Caco-2 (cell line): ENCODE results near the gene MPPED1. TPM values are rescaled to one million over a fixed set of nuclear protein-coding genes. Genes with fewer than 3 reads are reported as not detected.

Experiments used
- BruUV-seq: library from RNA; stranded (reverse); fragments of 400-500 nt; replicated peaks from 2 replicates; lab custom pipeline; 2021; lab: Mats Ljungman, UMichigan
- CTCF ChIA-PET: fragments of 300-600 bp; sonication (Branson Sonifier 250); formaldehyde crosslinking; loops from one replicate; lab custom pipeline; 2022; ENCODE audit warnings: antibody characterized with exemption; lab: Charles Lee
- POLR2A ChIA-PET: fragments of 300-600 bp; sonication (Branson Sonifier 250); formaldehyde crosslinking; loops from one replicate; lab custom pipeline; 2022; ENCODE audit warnings: antibody characterized with exemption; lab: Charles Lee
- DNase-seq, 2 experiments: peaks; one replicate each; pipeline versions ENCODE4 v3.0.0 to v3.0.0-alpha.2; 2020 to 2022
- H3K27me3 ChIP-seq: replicated peaks from 2 replicates; pipeline ENCODE4 v1.6.0; 2011; ENCODE audit warnings: low read length; ENCODE audit not compliant: control insufficient read depth, insufficient read depth
- H3K36me3 ChIP-seq: 2 replicates; pipeline ENCODE4 v1.5.1; 2011; ENCODE audit warnings: low read length; ENCODE audit not compliant: control insufficient read depth, insufficient read depth
- H3K4me1 ChIP-seq: fragments of 250-450 bp; sonication (Bioruptor Pico); 2 replicates; pipeline ENCODE4 v1.5.1; 2020; ENCODE audit warnings: mild to moderate bottlenecking
- H3K4me3 ChIP-seq: 2 replicates; pipeline ENCODE4 v1.5.1; 2011; ENCODE audit warnings: low read depth, mild to moderate bottlenecking, control low read depth, low read length
- H3K9me3 ChIP-seq: fragments of 250-450 bp; sonication (Bioruptor Pico); 2 replicates; pipeline ENCODE4 v1.5.1; 2020; ENCODE audit warnings: mild to moderate bottlenecking, moderate library complexity
- H3K27ac Mint-ChIP-seq: one replicate; pipeline ENCODE4 v1.8.0; 2022; ENCODE audit warnings: mixed read lengths; ENCODE audit not compliant: unreplicated experiment
- H3K27me3 Mint-ChIP-seq: one replicate; pipeline ENCODE4 v1.8.0; 2022; ENCODE audit warnings: mixed read lengths; ENCODE audit not compliant: insufficient read depth, unreplicated experiment
- H3K36me3 Mint-ChIP-seq: one replicate; pipeline ENCODE4 v1.8.0; 2022; ENCODE audit warnings: mild to moderate bottlenecking, mixed read lengths; ENCODE audit not compliant: insufficient read depth, unreplicated experiment
- H3K4me1 Mint-ChIP-seq: one replicate; pipeline ENCODE4 v1.8.0; 2022; ENCODE audit warnings: low read depth, mixed read lengths; ENCODE audit not compliant: unreplicated experiment
- H3K4me3 Mint-ChIP-seq: one replicate; pipeline ENCODE4 v1.8.0; 2022; ENCODE audit warnings: mild to moderate bottlenecking, moderate library complexity, mixed read lengths; ENCODE audit not compliant: unreplicated experiment
- H3K9me3 Mint-ChIP-seq: one replicate; pipeline ENCODE4 v1.8.0; 2022; ENCODE audit warnings: mixed read lengths; ENCODE audit not compliant: unreplicated experiment
- intact Hi-C: fragments of 100-400 bp; cut with micrococcal nuclease; formaldehyde crosslinking; loops from one replicate; pipeline ENCODE4 v1.10.0; 2022; ENCODE audit not compliant: unreplicated experiment
- total RNA-seq: library from RNA; stranded (reverse); gene quantifications from 2 replicates; pipeline ENCODE4 v1.2.3, GENCODE V29; 2022
- TF ChIP-seq, protein P1 (sequence below), 2 experiments: fragments of 200-600 bp in 1 of 2; IDR thresholded peaks; 1 replicate in 1 of 2; 2 replicates in 1 of 2; pipeline versions ENCODE4 v1.5.1 to v1.8.0; 2011 to 2022; ENCODE audit warnings: antibody characterized with exemption in 1 of 2, control low read depth in 1 of 2, inconsistent platforms in 1 of 2, low read depth in 1 of 2, low read length in 1 of 2, mild to moderate bottlenecking in 1 of 2, moderate library complexity in 1 of 2; ENCODE audit not compliant: insufficient read depth in 1 of 2, severe bottlenecking in 1 of 2, unreplicated experiment in 1 of 2

Gene MPPED1
- total RNA-seq, 1 experiment from 2014 or later: not detected

DNA sequence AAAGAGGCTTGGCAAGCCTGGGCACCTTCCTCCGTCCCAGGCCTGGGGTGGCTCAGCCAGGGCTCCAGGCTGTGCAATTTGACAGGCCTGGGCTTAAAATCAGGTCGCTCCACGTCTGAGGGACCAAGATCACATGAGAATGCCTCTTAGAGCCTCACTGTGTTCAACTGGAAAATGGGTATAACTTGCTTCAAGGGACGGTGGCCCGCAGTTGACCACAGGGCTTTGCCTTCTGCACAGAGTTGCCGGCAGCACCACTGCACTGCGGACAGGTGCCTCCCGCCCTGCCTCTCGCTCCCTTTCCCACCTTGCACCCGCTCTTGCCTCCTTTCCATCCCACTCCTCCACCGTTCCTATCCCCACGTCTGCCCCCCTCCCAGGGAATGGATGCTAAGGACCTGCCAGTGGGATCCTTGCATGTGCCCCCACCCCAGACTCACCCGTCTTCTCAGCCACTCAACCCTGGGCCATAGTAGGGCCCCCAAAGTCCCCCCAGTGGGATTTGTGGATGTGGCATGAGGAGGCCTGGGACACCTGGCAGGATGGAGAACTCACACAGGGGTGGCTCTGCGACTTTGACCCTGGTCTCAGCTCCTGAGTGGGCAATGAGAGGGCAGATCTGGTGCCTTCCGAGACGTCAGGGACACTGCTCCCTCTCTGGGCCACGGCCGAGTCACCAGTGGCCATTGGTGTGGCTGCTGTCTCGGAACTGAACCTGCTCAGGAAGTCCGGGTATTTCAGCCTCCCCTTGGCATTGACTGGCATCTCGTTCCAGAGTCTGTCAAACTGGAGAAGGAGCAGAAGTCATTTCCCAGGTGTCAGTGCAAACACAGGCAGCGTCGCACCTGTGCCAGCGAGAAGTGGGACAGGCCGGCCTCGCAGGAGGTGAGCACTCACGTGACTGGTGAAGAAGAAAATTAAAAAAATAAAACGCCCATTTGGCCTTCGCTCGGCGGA, 128.0 kb downstream of the MPPED1 start:
- no peaks in the 10 kb centered on the region for H3K4me1 ChIP-seq
- intact Hi-C loops: no loop called here
- H3K36me3 ChIP-seq: no peaks in the 10 kb centered on the region
- ChIA-PET POLR2A (no interaction called here), CTCF (no interaction called here)
- DNase-seq: no peak
- Mint-ChIP-seq H3K36me3 (no peaks in the 10 kb centered on the region), H3K4me1 (no peaks in the 10 kb centered on the region), H3K27me3 (peaks cover 17% of the 10 kb centered on the region), H3K9me3 (no peaks in the 10 kb centered on the region), H3K27ac (no peak overlapping the region), H3K4me3 (no peak overlapping the region)
- H3K4me3 ChIP-seq: no peak overlapping the region
- no peaks in the 10 kb centered on the region for H3K9me3 ChIP-seq
- BruUV-seq: no TSS peak
- TF ChIP-seq, protein P1, sequence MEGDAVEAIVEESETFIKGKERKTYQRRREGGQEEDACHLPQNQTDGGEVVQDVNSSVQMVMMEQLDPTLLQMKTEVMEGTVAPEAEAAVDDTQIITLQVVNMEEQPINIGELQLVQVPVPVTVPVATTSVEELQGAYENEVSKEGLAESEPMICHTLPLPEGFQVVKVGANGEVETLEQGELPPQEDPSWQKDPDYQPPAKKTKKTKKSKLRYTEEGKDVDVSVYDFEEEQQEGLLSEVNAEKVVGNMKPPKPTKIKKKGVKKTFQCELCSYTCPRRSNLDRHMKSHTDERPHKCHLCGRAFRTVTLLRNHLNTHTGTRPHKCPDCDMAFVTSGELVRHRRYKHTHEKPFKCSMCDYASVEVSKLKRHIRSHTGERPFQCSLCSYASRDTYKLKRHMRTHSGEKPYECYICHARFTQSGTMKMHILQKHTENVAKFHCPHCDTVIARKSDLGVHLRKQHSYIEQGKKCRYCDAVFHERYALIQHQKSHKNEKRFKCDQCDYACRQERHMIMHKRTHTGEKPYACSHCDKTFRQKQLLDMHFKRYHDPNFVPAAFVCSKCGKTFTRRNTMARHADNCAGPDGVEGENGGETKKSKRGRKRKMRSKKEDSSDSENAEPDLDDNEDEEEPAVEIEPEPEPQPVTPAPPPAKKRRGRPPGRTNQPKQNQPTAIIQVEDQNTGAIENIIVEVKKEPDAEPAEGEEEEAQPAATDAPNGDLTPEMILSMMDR (IDR thresholded peaks at IDR 0.05; ENCODE audit: insufficient read depth in 1 of 2, low read depth in 1 of 2, low read length in 1 of 2, severe bottlenecking in 1 of 2, unreplicated experiment in 1 of 2): no peak
- H3K27me3 ChIP-seq: no peaks in the 10 kb centered on the region; the same call in 1 of the 2 replicates

GRCh38 chr22:43540529-43540923, 128.7 kb downstream of the MPPED1 start:
- Histone ChIP-seq H3K4me1 (no peaks in the 10 kb centered on the region), H3K4me3 (no peak overlapping the region), H3K36me3 (no peaks in the 10 kb centered on the region), H3K9me3 (no peaks in the 10 kb centered on the region), H3K27me3 (no peaks in the 10 kb centered on the region; the same call in 1 of the 2 replicates)
- Mint-ChIP-seq H3K27me3 (peaks cover 16% of the 10 kb centered on the region), H3K9me3 (no peaks in the 10 kb centered on the region), H3K27ac (no peak overlapping the region), H3K4me1 (no peaks in the 10 kb centered on the region), H3K4me3 (no peak overlapping the region), H3K36me3 (no peaks in the 10 kb centered on the region)
- POLR2A ChIA-PET: no interaction called here
- CTCF ChIA-PET: no interaction called here
- DNase-seq: no peak
- BruUV-seq: no TSS peak
- TF ChIP-seq, protein P1 (IDR thresholded peaks at IDR 0.05; ENCODE audit: insufficient read depth in 1 of 2, low read depth in 1 of 2, low read length in 1 of 2, severe bottlenecking in 1 of 2, unreplicated experiment in 1 of 2): no peak
- intact Hi-C loops: no loop called here

DNA sequence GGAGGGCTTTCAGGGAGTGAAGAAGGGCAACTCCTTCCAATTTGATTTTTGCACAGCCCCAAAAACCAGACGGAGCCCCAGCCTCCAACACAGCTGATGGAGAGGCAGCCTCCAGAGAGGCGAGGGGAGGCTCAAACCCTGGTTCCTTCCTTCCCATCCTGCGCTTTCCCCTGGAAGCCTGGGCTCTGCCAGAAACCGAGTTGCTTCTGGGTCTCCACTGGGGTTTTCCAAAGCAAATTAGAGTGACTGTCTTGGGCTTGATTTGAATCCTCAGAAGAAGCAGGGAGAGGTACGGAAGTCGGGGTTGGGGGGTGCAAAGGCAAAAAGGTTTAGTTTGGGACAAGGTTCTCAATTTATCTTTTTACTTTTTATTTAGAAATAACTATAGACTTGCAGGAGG, 129.2 kb downstream of the MPPED1 start:
- no peak overlapping the region for H3K27ac Mint-ChIP-seq
- intact Hi-C loops: no loop called here
- CTCF ChIA-PET: no interaction called here
- Histone ChIP-seq H3K36me3 (no peaks in the 10 kb centered on the region), H3K27me3 (no peaks in the 10 kb centered on the region; the same call in 1 of the 2 replicates), H3K9me3 (no peaks in the 10 kb centered on the region), H3K4me3 (no peak overlapping the region), H3K4me1 (no peaks in the 10 kb centered on the region)
- BruUV-seq: no TSS peak
- POLR2A ChIA-PET: no interaction called here
- no peaks in the 10 kb centered on the region for H3K36me3 Mint-ChIP-seq
- TF ChIP-seq, protein P1 (IDR thresholded peaks at IDR 0.05; ENCODE audit: insufficient read depth in 1 of 2, low read depth in 1 of 2, low read length in 1 of 2, severe bottlenecking in 1 of 2, unreplicated experiment in 1 of 2): no peak
- H3K4me1 Mint-ChIP-seq: no peaks in the 10 kb centered on the region
- no peaks in the 10 kb centered on the region for H3K9me3 Mint-ChIP-seq
- no peak overlapping the region for H3K4me3 Mint-ChIP-seq
- H3K27me3 Mint-ChIP-seq: peaks cover 16% of the 10 kb centered on the region
- no peak for DNase-seq
